HAP-1 (cell line): ENCODE measurements around the gene TRIB2.

Experiments used
- DNase-seq, 2 experiments: peaks; one replicate each; pipeline ENCODE4 v3.0.0-alpha.2; 2016 to 2020; ENCODE audit warnings: low spot score in 2 of 2
- H3K27me3 ChIP-seq: fragments of 250-450 bp; sonication (Bioruptor Pico); 2 replicates; pipeline ENCODE4 v1.5.1; 2020; ENCODE audit warnings: low read depth, mild to moderate bottlenecking, moderate library complexity
- H3K36me3 ChIP-seq: fragments of 250-450 bp; sonication (Bioruptor Pico); replicated peaks from 2 replicates; pipeline ENCODE4 v1.5.1; 2020; ENCODE audit warnings: mild to moderate bottlenecking
- H3K4me1 ChIP-seq: fragments of 250-450 bp; sonication (Bioruptor Pico); 2 replicates; pipeline ENCODE4 v1.5.1; 2020; ENCODE audit warnings: mild to moderate bottlenecking
- H3K4me3 ChIP-seq: fragments of 250-450 bp; sonication (Bioruptor Pico); 2 replicates; pipeline ENCODE4 v1.5.1; 2020; ENCODE audit warnings: mild to moderate bottlenecking, moderate library complexity
- H3K9me3 ChIP-seq: fragments of 250-450 bp; sonication (Bioruptor Pico); 2 replicates; pipeline ENCODE4 v1.5.1; 2020; ENCODE audit warnings: mild to moderate bottlenecking, moderate library complexity
- in situ Hi-C: fragments of 300-500 bp; cut with MboI; formaldehyde crosslinking; loops from 3 replicates; pipeline ENCODE4 v1.14.3; 2020; ENCODE audit warnings: low sequenced_read_pairs, inconsistent platforms, mixed read lengths

TRIB2 gene

GRCh38 chr2:12720278-12720620 lies 3.5 kb downstream of the TRIB2 start:
- no peak for DNase-seq
- Histone ChIP-seq H3K9me3 (no peaks in the 10 kb centered on the region), H3K4me3 (no peak overlapping the region), H3K4me1 (peaks cover 8% of the 10 kb centered on the region), H3K27me3 (no peaks in the 10 kb centered on the region), H3K36me3 (no peaks in the 10 kb centered on the region)
- in situ Hi-C loops = no loop called here

- Histone ChIP-seq H3K4me3 (no peak overlapping the region), H3K4me1 (peaks cover 8% of the 10 kb centered on the region), H3K9me3 (no peaks in the 10 kb centered on the region), H3K27me3 (no peaks in the 10 kb centered on the region), H3K36me3 (no peaks in the 10 kb centered on the region)
- no peak for DNase-seq
- in situ Hi-C loops = no loop called here
Measured at GRCh38 chr2:12720754-12721378, 4.1 kb downstream of the TRIB2 start.

- H3K4me1 ChIP-seq = peaks cover 8% of the 10 kb centered on the region
- H3K27me3 ChIP-seq = no peaks in the 10 kb centered on the region
- no peak overlapping the region for H3K4me3 ChIP-seq
- H3K9me3 ChIP-seq = no peaks in the 10 kb centered on the region
- no peaks in the 10 kb centered on the region for H3K36me3 ChIP-seq
- in situ Hi-C loops = no loop called here
- DNase-seq = no peak
Measured at GRCh38 chr2:12721566-12722446, 5.1 kb downstream of the TRIB2 start.

GRCh38 chr2:12722447-12723316 lies 5.9 kb downstream of the TRIB2 start:
- H3K4me1 ChIP-seq = peaks cover 8% of the 10 kb centered on the region
- no peaks in the 10 kb centered on the region for H3K27me3 ChIP-seq
- no peaks in the 10 kb centered on the region for H3K9me3 ChIP-seq
- no peak overlapping the region for H3K4me3 ChIP-seq
- in situ Hi-C loops = no loop called here
- no peaks in the 10 kb centered on the region for H3K36me3 ChIP-seq
- no peak for DNase-seq

- no peaks in the 10 kb centered on the region for H3K27me3 ChIP-seq
- H3K9me3 ChIP-seq = no peaks in the 10 kb centered on the region
- H3K4me3 ChIP-seq = no peak overlapping the region
- no peak for DNase-seq
- H3K36me3 ChIP-seq = no peaks in the 10 kb centered on the region
- peaks cover 7% of the 10 kb centered on the region for H3K4me1 ChIP-seq
- in situ Hi-C loops = no loop called here
Measured at GRCh38 chr2:12723736-12724463, 7.2 kb downstream of the TRIB2 start.

- in situ Hi-C loops = no loop called here
- Histone ChIP-seq H3K9me3 (no peaks in the 10 kb centered on the region), H3K4me1 (peaks cover 2% of the 10 kb centered on the region), H3K36me3 (no peaks in the 10 kb centered on the region), H3K4me3 (no peak overlapping the region), H3K27me3 (no peaks in the 10 kb centered on the region)
- no peak for DNase-seq
Measured at GRCh38 chr2:12725233-12726187, 8.8 kb downstream of the TRIB2 start.

GRCh38 chr2:12726271-12726670 lies 9.5 kb downstream of the TRIB2 start:
- Histone ChIP-seq H3K9me3 (no peaks in the 10 kb centered on the region), H3K4me3 (no peak overlapping the region), H3K4me1 (no peaks in the 10 kb centered on the region), H3K27me3 (no peaks in the 10 kb centered on the region), H3K36me3 (no peaks in the 10 kb centered on the region)
- no peak for DNase-seq
- in situ Hi-C loops = no loop called here

- Histone ChIP-seq H3K27me3 (no peaks in the 10 kb centered on the region), H3K36me3 (no peaks in the 10 kb centered on the region), H3K4me3 (no peak overlapping the region), H3K4me1 (no peaks in the 10 kb centered on the region), H3K9me3 (no peaks in the 10 kb centered on the region)
- no peak for DNase-seq
- in situ Hi-C loops = no loop called here
Measured at GRCh38 chr2:12727065-12727464, 10.3 kb downstream of the TRIB2 start.

GRCh38 chr2:12727641-12728040 lies 10.9 kb downstream of the TRIB2 start:
- Histone ChIP-seq H3K36me3 (no peaks in the 10 kb centered on the region), H3K27me3 (no peaks in the 10 kb centered on the region), H3K4me1 (no peaks in the 10 kb centered on the region), H3K4me3 (no peak overlapping the region), H3K9me3 (no peaks in the 10 kb centered on the region)
- in situ Hi-C loops = no loop called here
- DNase-seq = no peak

- DNase-seq = no peak
- Histone ChIP-seq H3K4me3 (no peak overlapping the region), H3K36me3 (no peaks in the 10 kb centered on the region)
Measured at GRCh38 chr2:12728221-12728777, 11.6 kb downstream of the TRIB2 start.

GRCh38 chr2:12730265-12730664 lies 13.5 kb downstream of the TRIB2 start:
- DNase-seq = no peak
- Histone ChIP-seq H3K36me3 (no peaks in the 10 kb centered on the region), H3K9me3 (no peaks in the 10 kb centered on the region), H3K27me3 (no peaks in the 10 kb centered on the region), H3K4me3 (no peak overlapping the region), H3K4me1 (no peaks in the 10 kb centered on the region)
- in situ Hi-C loops = no loop called here

More at GRCh38 chr2:12728221-12728777, 11.6 kb downstream of the TRIB2 start:
- Histone ChIP-seq H3K9me3 (no peaks in the 10 kb centered on the region), H3K27me3 (no peaks in the 10 kb centered on the region), H3K4me1 (no peaks in the 10 kb centered on the region)
- in situ Hi-C loops = no loop called here

GRCh38 chr2:12731701-12732280 lies 15.1 kb downstream of the TRIB2 start:
- Histone ChIP-seq H3K9me3 (no peaks in the 10 kb centered on the region), H3K4me3 (no peak overlapping the region), H3K36me3 (no peaks in the 10 kb centered on the region), H3K27me3 (no peaks in the 10 kb centered on the region), H3K4me1 (no peaks in the 10 kb centered on the region)
- in situ Hi-C loops = no loop called here
- no peak for DNase-seq
